ENCODE results near the gene LIN37. TPM values are rescaled to one million over a fixed set of nuclear protein-coding genes. Genes with fewer than 3 reads are reported as not detected.

Gene LIN37
- total and polyA plus RNA-seq, 2 experiments from 2014 or later = 11.4 to 16.0 TPM

GRCh38 chr19:35755550-35756376 lies 7.4 kb downstream of the LIN37 start:
- peaks cover 18% of the 10 kb centered on the region for H3K4me1 ChIP-seq (ENCODE audit: low read depth)
- peak overlapping the region; percentile 86 for H3K27ac ChIP-seq
- peak in 1 of 2 donors; percentile 92 for DNase-seq (ENCODE audit: low read depth in 1 of 2, low spot score in 1 of 2)
- H3K36me3 ChIP-seq = no peaks in the 10 kb centered on the region
- H3K27me3 ChIP-seq = no peaks in the 10 kb centered on the region
- H3K9me3 ChIP-seq (ENCODE audit: low read depth) = no peaks in the 10 kb centered on the region
- TF ChIP-seq, protein P1, sequence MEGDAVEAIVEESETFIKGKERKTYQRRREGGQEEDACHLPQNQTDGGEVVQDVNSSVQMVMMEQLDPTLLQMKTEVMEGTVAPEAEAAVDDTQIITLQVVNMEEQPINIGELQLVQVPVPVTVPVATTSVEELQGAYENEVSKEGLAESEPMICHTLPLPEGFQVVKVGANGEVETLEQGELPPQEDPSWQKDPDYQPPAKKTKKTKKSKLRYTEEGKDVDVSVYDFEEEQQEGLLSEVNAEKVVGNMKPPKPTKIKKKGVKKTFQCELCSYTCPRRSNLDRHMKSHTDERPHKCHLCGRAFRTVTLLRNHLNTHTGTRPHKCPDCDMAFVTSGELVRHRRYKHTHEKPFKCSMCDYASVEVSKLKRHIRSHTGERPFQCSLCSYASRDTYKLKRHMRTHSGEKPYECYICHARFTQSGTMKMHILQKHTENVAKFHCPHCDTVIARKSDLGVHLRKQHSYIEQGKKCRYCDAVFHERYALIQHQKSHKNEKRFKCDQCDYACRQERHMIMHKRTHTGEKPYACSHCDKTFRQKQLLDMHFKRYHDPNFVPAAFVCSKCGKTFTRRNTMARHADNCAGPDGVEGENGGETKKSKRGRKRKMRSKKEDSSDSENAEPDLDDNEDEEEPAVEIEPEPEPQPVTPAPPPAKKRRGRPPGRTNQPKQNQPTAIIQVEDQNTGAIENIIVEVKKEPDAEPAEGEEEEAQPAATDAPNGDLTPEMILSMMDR (IDR thresholded peaks at IDR 0.05; ENCODE audit: low read depth, low read length) = no peak
- H3K4me3 ChIP-seq = no peak overlapping the region

GRCh38 chr19:35756377-35757230 lies 8.2 kb downstream of the LIN37 start, which contains the start of gene HSPB6:
Gene HSPB6, minus strand, starts transcription at chr19:35757029. Its CDS starts 21 bp downstream, at chr19:35757008.
- TF ChIP-seq, protein P1 (IDR thresholded peaks at IDR 0.05; ENCODE audit: low read depth, low read length) = no peak
- H3K27ac ChIP-seq = peak within 1 kb of the TSS; percentile 86
- H3K36me3 ChIP-seq = no peaks in the 10 kb centered on the region
- peak within 1 kb of the TSS; percentile 60 for H3K4me3 ChIP-seq
- no peaks in the 10 kb centered on the region for H3K27me3 ChIP-seq
- peak in 1 of 2 donors; percentile 83 for DNase-seq (ENCODE audit: low read depth in 1 of 2, low spot score in 1 of 2)
- no peaks in the 10 kb centered on the region for H3K9me3 ChIP-seq (ENCODE audit: low read depth)
- H3K4me1 ChIP-seq (ENCODE audit: low read depth) = peaks cover 18% of the 10 kb centered on the region

- Histone ChIP-seq H3K4me3 (peak overlapping the region; percentile 60), H3K4me1 (ENCODE audit: low read depth) (peaks cover 18% of the 10 kb centered on the region), H3K36me3 (no peaks in the 10 kb centered on the region), H3K27ac (peak overlapping the region; percentile 86), H3K27me3 (no peaks in the 10 kb centered on the region), H3K9me3 (ENCODE audit: low read depth) (no peaks in the 10 kb centered on the region)
- TF ChIP-seq, protein P1 (IDR thresholded peaks at IDR 0.05; ENCODE audit: low read depth, low read length) = peak; percentile 9
- peak; percentile 73 to 98 for DNase-seq (ENCODE audit: low read depth in 1 of 2, low spot score in 1 of 2)
Measured at GRCh38 chr19:35757231-35757748, 8.9 kb downstream of the LIN37 start.

DNA sequence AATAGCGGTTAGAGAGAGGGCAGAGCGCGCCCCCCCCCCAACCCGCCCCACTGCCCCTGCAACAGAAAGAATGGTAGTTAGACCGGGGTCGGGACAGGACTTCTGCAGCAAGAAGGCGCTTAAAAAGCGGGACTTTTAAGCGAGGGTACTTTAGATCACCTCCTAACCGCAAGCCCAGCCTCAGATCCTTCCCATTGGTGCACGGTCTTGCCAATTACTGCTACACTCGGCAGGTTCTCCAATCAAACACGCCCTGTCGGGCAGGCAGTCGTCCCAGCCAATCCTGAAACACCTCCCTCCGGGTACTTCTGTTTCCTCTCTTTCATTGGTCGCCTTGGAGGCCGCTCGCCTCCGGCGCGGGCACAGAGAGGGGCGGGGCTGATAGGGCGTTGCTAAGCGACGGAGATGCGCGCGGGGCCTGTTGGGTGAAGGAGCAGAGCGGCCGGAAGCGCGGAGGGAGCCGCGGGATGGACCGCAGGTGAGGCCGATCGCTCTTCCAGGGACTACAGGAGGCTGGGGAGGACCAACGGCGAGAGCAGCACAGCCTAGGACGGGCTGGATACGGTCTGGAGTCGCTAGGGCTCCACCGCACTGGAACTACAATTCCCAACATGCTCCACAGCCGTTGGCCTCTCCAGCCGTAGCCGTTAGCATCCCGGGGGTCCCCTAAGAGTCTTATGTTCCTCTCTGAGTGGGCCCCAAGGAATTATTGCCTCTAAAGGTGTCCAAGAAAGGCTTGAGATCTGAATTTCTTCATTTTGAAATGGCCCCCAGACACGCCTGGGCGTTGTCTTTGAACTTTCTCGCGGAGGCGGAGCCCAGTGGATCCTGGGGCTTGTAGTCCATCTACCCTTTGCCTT lies 9.6 kb downstream of the LIN37 start, which contains the start of gene PROSER3:
Gene PROSER3 (plus strand): TSS at position 428 of the 860 bp plus-strand sequence. CDS start 40 bp downstream, at position 468.
- Histone ChIP-seq H3K36me3 (no peaks in the 10 kb centered on the region), H3K4me1 (ENCODE audit: low read depth) (peaks cover 18% of the 10 kb centered on the region), H3K9me3 (ENCODE audit: low read depth) (no peaks in the 10 kb centered on the region), H3K4me3 (peak within 1 kb of the TSS; percentile 60), H3K27me3 (no peaks in the 10 kb centered on the region), H3K27ac (peak within 1 kb of the TSS; percentile 86)
- DNase-seq (ENCODE audit: low read depth in 1 of 2, low spot score in 1 of 2) = peak; percentile 98 to 100
- TF ChIP-seq, protein P1 (IDR thresholded peaks at IDR 0.05; ENCODE audit: low read depth, low read length) = no peak
